Liver (tissue), 9 donors: ENCODE data around the gene TMEM151B. TPM values are rescaled to one million over a fixed set of nuclear protein-coding genes. Genes with fewer than 3 reads are reported as not detected.

ENCODE experiments used
- DNase-seq: peaks from one replicate; pipeline ENCODE4 v3.0.0-alpha.2; 2017; ENCODE audit warnings: low spot score
- H3K27ac ChIP-seq, 2 donors: one replicate each; pipeline ENCODE4 v1.7.0; 2013; ENCODE audit warnings: inconsistent platforms in 2 of 2, low read length in 2 of 2, control low read depth in 1 of 2, low read depth in 1 of 2, mild to moderate bottlenecking in 1 of 2
- H3K27me3 ChIP-seq, 4 donors: one replicate each; pipeline versions ENCODE4 v1.6.1 to v1.7.0; 2013; ENCODE audit warnings: low read length in 3 of 4, inconsistent platforms in 1 of 4, mild to moderate bottlenecking in 1 of 4, moderate library complexity in 1 of 4; ENCODE audit not compliant: control insufficient read depth in 4 of 4, insufficient read depth in 4 of 4
- H3K36me3 ChIP-seq, 4 donors: one replicate each; pipeline versions ENCODE4 v1.6.1 to v1.7.0; 2013; ENCODE audit warnings: low read length in 3 of 4, mild to moderate bottlenecking in 3 of 4, low read depth in 1 of 4, moderate library complexity in 1 of 4; ENCODE audit not compliant: control insufficient read depth in 4 of 4, insufficient read depth in 3 of 4
- H3K4me1 ChIP-seq, 4 donors: one replicate each; pipeline versions ENCODE4 v1.6.1 to v1.7.0; 2013; ENCODE audit warnings: low read length in 3 of 4, mild to moderate bottlenecking in 3 of 4, moderate library complexity in 1 of 4; ENCODE audit not compliant: control insufficient read depth in 4 of 4, insufficient read depth in 4 of 4
- H3K4me3 ChIP-seq, 3 donors: one replicate each; pipeline versions ENCODE4 v1.6.1 to v1.7.0; 2013; ENCODE audit warnings: low read length in 3 of 3, control low read depth in 1 of 3, low read depth in 1 of 3, mild to moderate bottlenecking in 1 of 3
- H3K9ac ChIP-seq, 2 donors: one replicate each; pipeline ENCODE4 v1.7.0; 2013; ENCODE audit warnings: low read length in 2 of 2, mild to moderate bottlenecking in 2 of 2, moderate library complexity in 2 of 2, control low read depth in 1 of 2, low read depth in 1 of 2
- H3K9me3 ChIP-seq, 4 donors: one replicate each; pipeline versions ENCODE4 v1.6.1 to v1.7.0; 2013; ENCODE audit warnings: low read length in 3 of 4; ENCODE audit not compliant: control insufficient read depth in 4 of 4
- ATF3 ChIP-seq: IDR thresholded peaks from 2 replicates; pipeline ENCODE4 v1.6.1; 2016; ENCODE audit warnings: antibody characterized with exemption
- CTCF ChIP-seq: fragments of 150-350 bp; IDR thresholded peaks from 2 replicates; pipeline ENCODE4 v1.5.1; 2017; ENCODE audit warnings: improper control_type of control experiment, low read depth, low read length; ENCODE audit not compliant: missing input control
- EGR1 ChIP-seq, 2 donors: IDR thresholded peaks; 2 replicates each; pipeline ENCODE4 v1.6.1; 2016 to 2018; ENCODE audit warnings: antibody characterized with exemption in 2 of 2, low read depth in 2 of 2
- FOXA1 ChIP-seq: IDR thresholded peaks from 2 replicates; pipeline ENCODE4 v1.6.1; 2016; ENCODE audit warnings: antibody characterized with exemption
- FOXA2 ChIP-seq: IDR thresholded peaks from 2 replicates; pipeline ENCODE4 v1.6.1; 2016; ENCODE audit warnings: antibody characterized with exemption
- GABPA ChIP-seq, 2 donors: IDR thresholded peaks in 1 of 2; conservative IDR thresholded peaks in 1 of 2; 2 replicates each; pipeline ENCODE4 v1.6.1; 2016; ENCODE audit warnings: antibody characterized with exemption in 2 of 2, mild to moderate bottlenecking in 1 of 2, moderate library complexity in 1 of 2
- HNF4A ChIP-seq, 2 donors: conservative IDR thresholded peaks; 2 replicates each; pipeline ENCODE4 v1.6.1; 2016; ENCODE audit warnings: antibody characterized with exemption in 2 of 2, mild to moderate bottlenecking in 2 of 2
- JUND ChIP-seq, 2 donors: IDR thresholded peaks; 2 replicates each; pipeline ENCODE4 v1.6.1; 2016; ENCODE audit warnings: antibody characterized with exemption in 2 of 2
- NR2F2 ChIP-seq: IDR thresholded peaks from 2 replicates; pipeline ENCODE4 v1.6.1; 2016; ENCODE audit warnings: antibody characterized with exemption
- RAD21 ChIP-seq, 2 donors: IDR thresholded peaks; 2 replicates each; pipeline ENCODE4 v1.6.1; 2016; ENCODE audit warnings: antibody characterized with exemption in 2 of 2, mild to moderate bottlenecking in 2 of 2
- REST ChIP-seq: IDR thresholded peaks from 2 replicates; pipeline ENCODE4 v1.6.1; 2016; ENCODE audit warnings: antibody characterized with exemption, mild to moderate bottlenecking
- RXRA ChIP-seq, 2 donors: IDR thresholded peaks; 2 replicates each; pipeline ENCODE4 v1.6.1; 2017 to 2018; ENCODE audit warnings: antibody characterized with exemption in 2 of 2, mild to moderate bottlenecking in 1 of 2
- SP1 ChIP-seq: IDR thresholded peaks from 2 replicates; pipeline ENCODE4 v1.6.1; 2018; ENCODE audit warnings: antibody characterized with exemption, mild to moderate bottlenecking
- TAF1 ChIP-seq: conservative IDR thresholded peaks from 2 replicates; pipeline ENCODE4 v1.6.1; 2016; ENCODE audit warnings: antibody characterized with exemption, mild to moderate bottlenecking
- YY1 ChIP-seq: IDR thresholded peaks from 2 replicates; pipeline ENCODE4 v1.6.1; 2016; ENCODE audit warnings: antibody characterized with exemption, mild to moderate bottlenecking
- ZBTB33 ChIP-seq: IDR thresholded peaks from 2 replicates; pipeline ENCODE4 v1.6.1; 2016; ENCODE audit warnings: antibody characterized with exemption
- WGBS: extraction: QIAGEN DNeasy Blood & Tissue Kit; methylation state at CpG from one replicate; pipeline ENCODE4 v1.1.7; 2013; 5-methylcytosine and 5-hydroxymethylcytosine counted together
- polyA plus RNA-seq, 2 donors: library from polyadenylated mRNA; stranded (reverse) in 1 of 2; unstranded in 1 of 2; fragments of 200-250 nt in 1 of 2; fragments of >200 nt in 1 of 2; fragmentation: Nextera tagmentation in 1 of 2; extraction: Ambion mirVana in 1 of 2; gene quantifications; one replicate each; pipeline versions ENCODE4 v1.2.1 to v1.2.3, GENCODE V29; 2013 to 2015
- total RNA-seq, 2 donors: library from RNA; depleted of rRNA; stranded (reverse); fragments of >200 nt; gene quantifications; one replicate each; pipeline ENCODE4 v1.2.3, GENCODE V29; 2014
- donor health status: healthy.
- donor health status: healthy.
- donor health status: healthy.
- donor health status: healthy.
- donor health status: healthy.

Gene TMEM151B
- total and polyA plus RNA-seq, 4 donors, result not detected

GRCh38 chr6:44257025-44257752, 13.1 kb upstream of the TMEM151B start, which contains the start of gene SLC35B2:
Gene SLC35B2 (minus strand): TSS chr6:44257528. CDS start chr6:44257410, 118 bp downstream.
- Histone ChIP-seq H3K9ac (peak within 1 kb of the TSS; percentile 42 to 57), H3K4me3 (peak within 1 kb of the TSS; percentile 62 to 85 (median 67)), H3K36me3 (peaks cover 4 to 38% (median 31%) of the 10 kb centered on the region in 4 donors), H3K9me3 (no peaks in the 10 kb centered on the region), H3K4me1 (peaks cover 2 to 30% (median 15%) of the 10 kb centered on the region in 4 donors), H3K27ac (peak within 1 kb of the TSS; percentile 59 to 91), H3K27me3 (no peaks in the 10 kb centered on the region)
- peak; percentile 72 for DNase-seq
- under 1% methylated on average over 80 of the region's 80 CpGs for WGBS
- TF ChIP-seq RAD21 (IDR thresholded peaks at IDR 0.05) (peak in 1 of 2 donors; percentile 31), CTCF (peak; percentile 68), YY1 (no peak), SP1 (no peak)

- Histone ChIP-seq H3K4me3 (peak overlapping the region in 2 of 3 donors; percentile 50 to 67), H3K27me3 (no peaks in the 10 kb centered on the region), H3K9ac (peak overlapping the region in 1 of 2 donors; percentile 57), H3K36me3 (peaks cover 2 to 33% (median 26%) of the 10 kb centered on the region in 4 donors), H3K4me1 (peaks cover 6 to 36% (median 19%) of the 10 kb centered on the region in 4 donors), H3K27ac (peak overlapping the region; percentile 50 to 59), H3K9me3 (no peaks in the 10 kb centered on the region)
- 38% methylated on average over 15 of the region's 15 CpGs for WGBS
- DNase-seq, result no peak
- TF ChIP-seq CTCF (no peak), RXRA (IDR thresholded peaks at IDR 0.05) (no peak), ATF3 (no peak), SP1 (no peak), ZBTB33 (no peak), REST (no peak), NR2F2 (no peak), FOXA2 (no peak), HNF4A (conservative IDR thresholded peaks at IDR 0.05) (no peak), GABPA (IDR thresholded peaks at IDR 0.05 in 1 of 2, conservative IDR thresholded peaks at IDR 0.05 in 1 of 2) (no peak), FOXA1 (no peak), YY1 (no peak), TAF1 (no peak), EGR1 (IDR thresholded peaks at IDR 0.05; ENCODE audit: low read depth in 2 of 2) (no peak), JUND (IDR thresholded peaks at IDR 0.05) (no peak)
Observed at GRCh38 chr6:44257753-44258324, 12.4 kb upstream of the TMEM151B start.
